GM12891 (cell line): ENCODE results near the gene WDPCP.

Experiments
- POLR2A ChIP-seq: IDR thresholded peaks from 2 replicates; pipeline ENCODE4 v1.6.1; 2011; ENCODE audit warnings: low read depth, low read length, control low read depth
- POLR2AphosphoS5 ChIP-seq: IDR thresholded peaks from 2 replicates; pipeline ENCODE4 v1.6.1; 2011; ENCODE audit warnings: low read depth, low read length, control low read depth

GRCh38 chr2:63572001-63572400 lies 16.3 kb downstream of the WDPCP start:
- TF ChIP-seq POLR2A (no peak), POLR2AphosphoS5 (no peak)
